ENCODE results near the gene CDK5RAP3.
"Not testable (repeated sequence)": the region's sequence is repeated elsewhere in the genome, so short reads cannot be mapped to it uniquely, and the experiment has no call there.

Gene CDK5RAP3

GRCh38 chr17:47980541-47980940, 9.6 kb downstream of the CDK5RAP3 start:
- no peak for DNase-seq

DNA sequence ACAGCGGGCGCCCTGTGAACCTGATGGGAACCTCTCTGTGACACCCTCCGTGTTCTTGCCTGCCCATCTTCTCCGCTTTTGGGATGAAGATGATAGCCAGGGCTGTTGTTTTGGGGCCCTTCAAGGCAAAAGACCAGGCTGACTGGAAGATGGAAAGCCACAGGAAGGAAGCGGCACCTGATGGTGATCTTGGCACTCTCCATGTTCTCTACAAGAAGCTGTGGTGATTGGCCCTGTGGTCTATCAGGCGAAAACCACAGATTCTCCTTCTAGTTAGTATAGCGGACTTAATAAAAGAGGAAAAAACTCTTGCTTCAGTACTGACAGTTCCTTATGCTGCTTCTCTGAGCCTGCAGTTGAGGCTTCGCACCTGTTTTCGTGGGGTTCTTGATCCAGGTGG, 10.5 kb downstream of the CDK5RAP3 start:
- DNase-seq: no peak

DNA sequence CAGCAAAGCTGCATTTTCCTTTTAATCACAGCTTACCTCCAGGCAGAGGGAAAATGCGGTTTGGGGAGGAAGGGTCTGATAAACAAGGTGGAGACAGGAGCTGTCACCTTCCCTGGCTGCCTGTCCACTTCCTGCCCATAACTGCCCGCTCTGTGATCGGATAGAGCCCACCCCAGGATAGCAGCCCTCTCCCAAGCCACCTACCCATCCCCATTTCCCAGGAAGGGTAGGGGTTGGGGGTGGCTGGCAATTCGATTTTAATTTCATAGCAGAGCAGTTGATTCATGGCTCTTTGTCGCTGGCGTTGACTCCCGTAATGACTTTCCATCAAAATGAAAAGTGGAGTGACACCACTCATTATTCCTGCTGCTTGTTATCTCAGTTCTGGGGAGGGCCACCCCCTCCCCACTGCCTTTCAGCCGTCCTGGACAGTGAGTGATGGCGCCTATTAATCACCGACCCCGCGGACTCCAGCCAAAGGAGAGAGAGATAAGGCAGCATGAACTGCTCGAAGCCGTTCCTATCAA, 11.2 kb downstream of the CDK5RAP3 start:
- no peak for DNase-seq

GRCh38 chr17:47982645-47983390, 11.9 kb downstream of the CDK5RAP3 start:
- DNase-seq: no peak

GRCh38 chr17:47983492-47984223, 12.7 kb downstream of the CDK5RAP3 start:
- DNase-seq: no peak

DNA sequence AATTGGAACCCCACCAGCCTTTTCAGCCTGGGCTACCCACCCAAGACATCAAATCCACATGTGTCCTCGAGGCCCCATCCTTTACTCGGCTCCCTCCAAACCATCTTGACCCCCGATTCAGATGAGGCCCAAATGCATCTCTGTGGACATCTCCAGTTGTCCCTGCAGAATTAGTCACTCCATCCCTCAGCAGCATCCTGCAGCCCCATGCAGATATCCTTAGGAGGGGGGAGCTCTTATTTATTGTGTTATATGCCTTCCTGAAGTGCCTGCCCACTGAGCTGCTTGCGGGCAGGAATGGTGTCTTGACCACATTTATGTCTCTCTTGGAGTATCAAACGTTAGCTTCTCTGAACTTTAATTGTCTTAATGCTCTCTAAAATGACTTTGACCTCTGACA, 15.6 kb downstream of the CDK5RAP3 start:
- DNase-seq: no peak

- no peak for DNase-seq
Measured at GRCh38 chr17:47987240-47987835, 16.4 kb downstream of the CDK5RAP3 start.

GRCh38 chr17:47988445-47988844, 17.5 kb downstream of the CDK5RAP3 start:
- not testable (repeated sequence) for DNase-seq

DNA sequence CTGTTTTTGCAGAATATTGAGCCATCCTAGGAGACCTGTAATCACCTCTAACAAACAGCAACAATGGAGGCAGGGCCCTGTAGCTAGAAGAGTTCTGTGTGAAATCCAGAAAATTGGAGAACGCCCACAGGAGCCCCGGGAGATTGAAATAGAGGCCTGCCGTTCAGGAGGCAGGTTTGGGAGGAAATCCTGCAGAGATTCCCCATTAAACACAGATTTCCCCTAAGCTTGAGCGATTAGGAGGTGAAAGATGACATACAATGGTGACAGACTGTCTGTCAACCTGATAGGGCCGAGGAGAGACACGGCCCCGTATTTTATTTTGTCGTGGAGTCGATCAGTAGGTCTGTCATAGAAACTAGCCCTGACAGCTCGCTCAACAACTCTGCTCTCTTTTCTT, 18.2 kb downstream of the CDK5RAP3 start:
- DNase-seq: no peak

DNA sequence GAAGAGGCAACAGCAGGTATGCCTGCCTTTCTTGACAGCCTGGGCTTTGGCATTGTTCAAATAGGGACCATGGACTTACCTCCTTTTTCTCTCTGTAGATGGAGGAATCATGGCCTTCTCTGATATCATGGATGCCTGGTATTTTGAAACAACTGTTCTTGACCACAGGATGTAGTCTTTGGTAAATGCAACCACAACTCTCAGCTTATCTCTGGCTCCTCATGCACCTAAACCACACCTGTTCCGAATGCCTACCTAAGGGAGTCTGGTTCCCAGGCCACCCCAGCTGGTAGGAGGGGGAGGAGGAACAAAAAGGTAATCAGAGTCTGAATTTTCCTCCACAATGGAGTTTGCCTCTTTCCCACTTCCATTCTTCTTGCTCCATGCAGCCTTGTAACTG, 18.8 kb downstream of the CDK5RAP3 start:
- DNase-seq: no peak

GRCh38 chr17:47990962-47991731, 20.2 kb downstream of the CDK5RAP3 start:
- no peak for DNase-seq

GRCh38 chr17:47992216-47992615, 21.3 kb downstream of the CDK5RAP3 start:
- no peak for DNase-seq

DNA sequence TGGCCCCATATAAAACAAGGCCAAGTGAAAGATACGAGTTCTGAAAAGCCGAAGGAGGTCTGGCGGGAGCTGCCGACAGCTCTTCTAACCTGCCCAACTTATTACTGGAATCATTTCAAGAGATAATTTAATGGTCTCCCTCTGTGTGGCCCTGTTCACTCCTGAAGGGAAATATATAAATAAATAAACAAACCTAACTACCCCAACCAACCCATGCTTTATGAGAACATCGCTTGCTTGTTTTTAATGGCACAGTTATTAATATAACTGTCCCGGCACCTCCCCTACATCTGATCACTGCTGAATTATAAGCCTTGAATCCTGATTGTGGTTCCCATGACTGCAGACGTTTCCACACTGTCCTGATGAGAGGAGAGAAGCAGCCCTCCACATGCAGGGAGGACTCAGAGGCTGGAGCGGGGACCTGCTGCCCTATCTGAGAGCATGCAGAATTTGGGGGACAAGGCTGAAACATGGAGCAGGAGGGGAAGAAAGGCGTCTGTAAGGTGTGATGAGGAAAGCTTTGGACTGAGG, 22.2 kb downstream of the CDK5RAP3 start:
- DNase-seq: no peak

DNA sequence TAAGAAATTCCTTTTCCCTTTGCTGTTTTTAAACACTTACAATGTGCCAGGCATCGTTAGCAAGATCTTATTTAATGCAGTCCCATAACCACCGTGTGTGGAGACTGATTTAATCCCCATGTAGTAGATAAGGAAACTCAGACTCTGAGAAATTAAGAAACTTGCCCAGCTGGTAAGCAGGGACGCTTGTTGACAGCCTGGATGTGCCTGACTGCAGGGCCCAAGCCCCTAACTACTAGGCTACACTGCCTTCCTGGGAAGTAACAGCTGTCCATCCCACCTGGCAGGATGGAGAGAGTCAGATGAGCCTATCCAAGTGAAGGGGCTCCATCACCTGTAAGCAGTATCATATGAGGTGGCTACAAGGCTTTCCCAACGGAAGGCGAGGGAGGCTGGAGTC, 23.1 kb downstream of the CDK5RAP3 start:
- DNase-seq: no peak

DNA sequence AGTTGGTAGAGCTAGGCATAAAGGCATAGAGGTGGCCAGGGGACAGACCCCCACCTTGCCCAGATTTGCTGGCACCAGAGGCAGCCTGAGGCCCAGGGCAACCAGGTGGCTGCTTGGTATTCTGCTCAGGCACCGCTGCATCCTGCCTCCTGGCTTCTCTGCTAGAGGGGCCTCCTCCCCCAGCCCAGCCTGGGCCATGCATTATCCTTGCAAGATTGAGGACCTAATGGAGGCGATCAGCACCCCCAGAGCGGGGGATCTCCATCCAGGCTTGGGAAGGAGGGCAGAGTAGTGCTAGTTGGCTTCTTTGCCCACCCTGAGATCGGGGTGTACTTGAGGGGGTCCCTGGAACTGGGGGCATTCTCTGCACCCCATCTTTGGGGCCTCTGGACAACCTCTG, 23.8 kb downstream of the CDK5RAP3 start:
- DNase-seq: no peak

DNA sequence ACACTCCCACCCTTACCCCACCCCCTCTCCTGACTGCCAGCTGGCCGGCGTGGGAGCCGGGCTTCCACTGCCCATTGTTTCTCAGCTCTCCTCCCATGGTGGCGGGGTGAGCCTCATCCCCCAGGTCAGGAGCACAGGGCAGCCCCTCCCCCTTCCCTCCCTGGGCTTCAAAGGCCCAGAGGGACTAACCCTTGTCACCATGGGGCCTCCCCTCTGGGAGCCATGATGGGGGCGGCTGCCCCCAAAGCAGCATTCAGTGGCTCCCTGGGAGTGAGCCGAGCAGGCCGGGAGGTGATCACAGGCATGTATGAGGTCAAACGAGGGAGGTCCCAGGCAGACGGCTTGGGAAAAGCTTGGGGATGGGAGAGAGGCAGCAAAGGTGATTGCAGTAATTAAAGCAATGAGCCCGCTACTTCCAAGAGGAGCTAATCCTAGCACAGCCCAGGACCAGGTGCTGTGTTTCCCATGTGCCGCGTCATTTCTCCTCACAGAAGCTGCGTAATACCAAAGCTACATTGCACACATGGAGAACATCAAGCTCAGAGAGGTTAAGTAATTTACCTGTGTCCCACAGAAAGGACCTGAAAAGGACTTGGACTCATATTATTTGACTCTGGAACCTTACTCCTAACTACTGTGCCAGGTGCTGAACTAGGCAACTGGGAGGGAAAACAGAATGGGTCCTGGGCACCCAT, 24.5 kb downstream of the CDK5RAP3 start:
- DNase-seq: no peak

- no peak for DNase-seq
Measured at GRCh38 chr17:47996201-47996600, 25.3 kb downstream of the CDK5RAP3 start.

DNA sequence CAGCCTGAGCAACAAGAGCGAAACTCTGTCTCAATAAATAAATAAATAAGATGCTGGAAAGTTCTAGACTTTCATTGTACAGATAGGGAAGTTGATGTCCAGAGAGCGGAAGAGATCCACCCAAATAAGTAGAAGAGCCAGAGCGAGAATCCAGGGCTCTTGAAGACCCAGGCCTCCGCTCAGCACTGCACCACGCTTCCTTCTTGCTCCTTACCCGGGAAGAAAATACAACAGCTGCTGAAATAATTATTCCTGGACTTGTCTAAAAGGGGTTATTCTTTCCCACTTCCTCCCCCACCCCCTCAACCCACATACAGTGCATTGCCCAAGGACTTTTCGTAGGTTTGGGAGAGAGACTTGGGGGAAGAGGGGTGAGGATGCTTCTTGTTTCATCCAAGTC, 26.7 kb downstream of the CDK5RAP3 start:
- DNase-seq: no peak

DNA sequence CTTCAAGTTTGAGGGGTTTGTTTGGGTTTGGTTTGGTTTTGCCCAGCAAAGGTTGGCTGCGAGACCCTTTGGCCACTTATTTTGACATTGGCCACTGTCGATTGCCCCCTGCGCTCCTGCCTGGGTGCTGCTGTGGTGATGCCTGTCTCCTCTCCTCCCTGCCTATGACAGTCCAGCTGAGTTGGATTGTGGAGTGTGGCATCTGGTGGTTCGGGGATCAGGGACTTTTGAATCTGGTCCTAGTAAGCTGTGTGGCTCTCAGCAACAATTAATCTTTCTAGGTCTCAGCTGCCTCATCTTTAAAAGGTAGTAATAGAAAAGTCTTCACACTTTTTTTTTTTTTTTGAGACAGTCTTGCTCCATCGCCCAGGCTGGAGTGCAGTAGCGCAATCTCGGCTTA, 27.1 kb downstream of the CDK5RAP3 start:
- no peak for DNase-seq

DNA sequence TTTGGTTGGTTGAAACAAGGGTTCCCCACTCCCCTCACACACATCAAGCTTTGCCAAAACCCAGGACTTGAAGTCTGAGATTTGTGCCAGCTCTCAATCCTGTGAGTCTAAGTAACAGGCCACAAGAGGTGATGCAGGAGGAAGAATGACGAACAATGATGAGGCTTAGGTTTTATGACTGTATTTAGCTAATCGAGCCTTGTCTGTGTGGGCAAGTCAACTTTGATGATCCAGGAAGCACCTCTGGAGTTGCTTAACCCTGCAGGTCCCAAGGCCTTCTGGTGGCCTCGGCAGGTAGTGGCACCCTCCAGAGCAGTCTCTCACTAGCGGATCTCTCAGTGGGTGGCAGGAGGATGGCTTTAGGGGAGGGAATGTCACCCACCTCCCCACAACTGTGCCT, 28.7 kb downstream of the CDK5RAP3 start:
- DNase-seq: peak in 1 of 6 experiments; percentile 22

DNA sequence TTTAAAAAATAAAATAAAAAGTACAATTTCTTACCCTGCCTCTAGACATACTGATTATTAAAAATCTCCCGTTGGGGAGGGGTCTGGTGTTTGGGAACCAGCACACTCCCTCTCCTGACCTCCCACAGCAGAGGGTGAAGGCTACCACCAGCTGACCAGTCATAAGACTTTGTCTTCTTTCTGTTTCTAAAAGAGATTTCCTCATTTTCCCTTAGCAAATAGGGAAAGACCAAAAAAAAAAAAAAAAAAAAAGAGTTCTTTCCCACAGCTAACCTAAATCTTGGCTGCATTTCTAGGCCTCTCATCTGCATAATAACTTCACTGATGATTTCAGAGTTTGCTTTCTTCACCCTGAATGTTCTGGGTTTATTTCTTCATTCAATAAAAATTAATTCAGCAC, 30.3 kb downstream of the CDK5RAP3 start:
- DNase-seq: no peak

- not testable (repeated sequence) for DNase-seq
Measured at GRCh38 chr17:48001657-48002056, 30.7 kb downstream of the CDK5RAP3 start.

All from stimulated activated naive CD4-positive, alpha-beta T cell (primary cell).